ENCODE data around the gene CYFIP2.

CYFIP2 gene

GRCh38 chr5:157328277-157328912 lies 62.5 kb downstream of the CYFIP2 start (continued):
- no peak for TF ChIP-seq ZBTB6 (tag by site-specific recombination; IDR thresholded peaks at IDR 0.05)
- TF ChIP-seq SALL2 (tag by site-specific recombination; IDR thresholded peaks at IDR 0.05; ENCODE audit: borderline replicate concordance): no peak
- TF ChIP-seq ZSCAN16 (tag by site-specific recombination; IDR thresholded peaks at IDR 0.05): no peak

GRCh38 chr5:157331807-157332206 lies 65.9 kb downstream of the CYFIP2 start:
- TF ChIP-seq ZNF677 (tag by site-specific recombination; IDR thresholded peaks at IDR 0.05) (no peak), ZNF174 (tag by site-specific recombination; IDR thresholded peaks at IDR 0.05) (no peak), KLF16 (tag by site-specific recombination; IDR thresholded peaks at IDR 0.05) (no peak)
- no peaks in the 10 kb centered on the region for H3K4me1 ChIP-seq (ENCODE audit: control insufficient read depth, insufficient read depth, low read length)
- H3K36me3 ChIP-seq (ENCODE audit: control insufficient read depth in 2 of 2, insufficient read depth in 1 of 2, low read length in 2 of 2): peaks cover 31 to 86% of the 10 kb centered on the region in 2 experiments
- no peak overlapping the region for H3K4me3 ChIP-seq (ENCODE audit: low read depth, low read length)
- no peaks in the 10 kb centered on the region for H3K9me3 ChIP-seq (ENCODE audit: control insufficient read depth, insufficient read depth, low read depth, low read length)
- CTCF ChIA-PET: interaction anchor here (0.6 kb wide), 1 partner anchor 1878 kb away, joined by 3 read pairs; no protein-coding TSS in a partner anchor
- POLR2A ChIA-PET: no interaction called here
- H3K27ac ChIP-seq (ENCODE audit: extremely low read depth, low read depth, low read length): no peak overlapping the region

- Histone ChIP-seq H3K4me1 (ENCODE audit: control insufficient read depth, insufficient read depth, low read length) (no peaks in the 10 kb centered on the region), H3K36me3 (ENCODE audit: control insufficient read depth in 2 of 2, insufficient read depth in 1 of 2, low read length in 2 of 2) (peaks cover 14 to 95% of the 10 kb centered on the region in 2 experiments), H3K4me3 (ENCODE audit: low read depth, low read length) (no peak overlapping the region), H3K9me3 (ENCODE audit: control insufficient read depth, insufficient read depth, low read depth, low read length) (no peaks in the 10 kb centered on the region), H3K27ac (ENCODE audit: extremely low read depth, low read depth, low read length) (no peak overlapping the region)
- TF ChIP-seq ZNF549 (tag by site-specific recombination; IDR thresholded peaks at IDR 0.05) (no peak), GLI2 (tag by site-specific recombination; IDR thresholded peaks at IDR 0.05; ENCODE audit: borderline replicate concordance, low read depth) (no peak), ZNF423 (tag by site-specific recombination; IDR thresholded peaks at IDR 0.05) (no peak), ZBTB17 (tag by site-specific recombination; IDR thresholded peaks at IDR 0.05) (no peak), ZNF248 (tag by site-specific recombination; IDR thresholded peaks at IDR 0.05) (no peak), ZNF266 (tag by site-specific recombination; IDR thresholded peaks at IDR 0.05; ENCODE audit: low read depth) (no peak), SALL2 (tag by site-specific recombination; IDR thresholded peaks at IDR 0.05; ENCODE audit: borderline replicate concordance) (no peak), WT1 (tag by site-specific recombination; IDR thresholded peaks at IDR 0.05) (no peak), ZNF274 (IDR thresholded peaks at IDR 0.05; ENCODE audit: low read length) (no peak), ZNF274 (tag by site-specific recombination; IDR thresholded peaks at IDR 0.05; ENCODE audit: borderline replicate concordance) (no peak), ZNF645 (tag by site-specific recombination; IDR thresholded peaks at IDR 0.05) (no peak), HOXC10 (CRISPR knock-in tag; IDR thresholded peaks at IDR 0.05) (no peak), ZNF837 (tag by site-specific recombination; IDR thresholded peaks at IDR 0.05) (no peak), ZNF629 (tag by site-specific recombination; IDR thresholded peaks at IDR 0.05) (no peak), ZNF426 (tag by site-specific recombination; IDR thresholded peaks at IDR 0.05) (no peak), ZNF16 (tag by site-specific recombination; IDR thresholded peaks at IDR 0.05; ENCODE audit: low read depth) (no peak), KLF1 (tag by site-specific recombination; IDR thresholded peaks at IDR 0.05) (no peak), ZNF530 (tag by site-specific recombination; IDR thresholded peaks at IDR 0.05; ENCODE audit: low read depth) (no peak), ZNF37A (tag by site-specific recombination; IDR thresholded peaks at IDR 0.05) (no peak)
- ChIA-PET CTCF (interaction anchor here (0.6 to 2.8 kb wide), 6 partner anchors 9 to 426 kb away, joined by 3 to 19 read pairs (median 3); a partner anchor contains a TSS), POLR2A (no interaction called here)
These were observed 69.9 kb downstream of the CYFIP2 start for GRCh38 chr5:157335534-157336422.
